ENCODE results near the gene NUAK1. TPM values are rescaled to one million over a fixed set of nuclear protein-coding genes. Genes with fewer than 3 reads are reported as not detected.

Gene NUAK1
- total RNA-seq, 1 experiment from 2014 or later = 7.9 TPM

GRCh38 chr12:106133136-106134087 lies 5.3 kb downstream of the NUAK1 start:
- no peak overlapping the region for H3K4me3 ChIP-seq
- H3K4me1 ChIP-seq (replicated peaks; ENCODE audit: insufficient read depth) = peaks cover 71% of the 10 kb centered on the region
- H3K4me2 ChIP-seq = peak overlapping the region; percentile 80
- peaks cover 10% of the 10 kb centered on the region; the same call in 1 of the 2 replicates for H3F3A ChIP-seq (ENCODE audit: insufficient read depth, low read depth)
- H3K36me3 ChIP-seq (ENCODE audit: low read depth) = no peaks in the 10 kb centered on the region
- TF ChIP-seq CTCF (conservative IDR thresholded peaks at IDR 0.05) (no peak), EZH2 (IDR thresholded peaks at IDR 0.05; ENCODE audit: low read depth) (no peak)
- H3K27ac ChIP-seq = peak overlapping the region; percentile 63
- ChIA-PET POLR2A (ENCODE audit: unreplicated experiment) (interaction anchor here (0.7 kb wide), 1 partner anchor 688 kb away, joined by 3 read pairs; no protein-coding TSS in a partner anchor), CTCF (interaction anchor here (0.7 kb wide), 1 partner anchor 713 kb away, joined by 3 read pairs; no protein-coding TSS in a partner anchor)
- intact Hi-C loops (cut with micrococcal nuclease; ENCODE audit: unreplicated experiment) = loop anchor here (2.0 to 10.0 kb wide), 3 partner anchors 103 to 571 kb away; partner anchors contain the start of gene TCP11L2
- H4K20me1 ChIP-seq (ENCODE audit: insufficient read depth) = no peaks in the 10 kb centered on the region
- no peak overlapping the region for H2AFZ ChIP-seq
- peaks cover 100% of the 10 kb centered on the region for H3K79me2 ChIP-seq (ENCODE audit: low read depth)
- no TSS peak for BruUV-seq (replicated peaks)
- DNase-seq = peak; percentile 39 to 83
- no peaks in the 10 kb centered on the region for H3K9me2 ChIP-seq (ENCODE audit: insufficient read depth)
- H3K27me3 ChIP-seq (ENCODE audit: insufficient read depth, low read depth) = no peaks in the 10 kb centered on the region
- H3K9me3 ChIP-seq (ENCODE audit: insufficient read depth, low read depth) = no peaks in the 10 kb centered on the region

- intact Hi-C loops (cut with micrococcal nuclease; ENCODE audit: unreplicated experiment) = loop anchor here (2.0 to 10.0 kb wide), 3 partner anchors 102 to 570 kb away; partner anchors contain the start of gene TCP11L2
- ChIA-PET CTCF (no interaction called here), POLR2A (ENCODE audit: unreplicated experiment) (interaction anchor here (0.5 to 0.7 kb wide), 3 partner anchors 25 to 687 kb away, joined by 3 to 4 read pairs (median 4); no protein-coding TSS in a partner anchor)
- Histone ChIP-seq H3K36me3 (ENCODE audit: low read depth) (no peaks in the 10 kb centered on the region), H2AFZ (no peak overlapping the region), H3K4me3 (no peak overlapping the region), H4K20me1 (ENCODE audit: insufficient read depth) (no peaks in the 10 kb centered on the region), H3K9me2 (ENCODE audit: insufficient read depth) (no peaks in the 10 kb centered on the region), H3F3A (ENCODE audit: insufficient read depth, low read depth) (peaks cover 17% of the 10 kb centered on the region; the same call in 1 of the 2 replicates), H3K9me3 (ENCODE audit: insufficient read depth, low read depth) (no peaks in the 10 kb centered on the region), H3K79me2 (ENCODE audit: low read depth) (peaks cover 100% of the 10 kb centered on the region), H3K4me2 (peak overlapping the region; percentile 80), H3K4me1 (replicated peaks; ENCODE audit: insufficient read depth) (peaks cover 78% of the 10 kb centered on the region), H3K27ac (peak overlapping the region; percentile 24), H3K27me3 (ENCODE audit: insufficient read depth, low read depth) (no peaks in the 10 kb centered on the region)
- no peak for TF ChIP-seq CTCF (conservative IDR thresholded peaks at IDR 0.05)
- no peak for TF ChIP-seq EZH2 (IDR thresholded peaks at IDR 0.05; ENCODE audit: low read depth)
- no peak for DNase-seq
- BruUV-seq (replicated peaks) = no TSS peak
Measured at GRCh38 chr12:106132175-106133135, 6.3 kb downstream of the NUAK1 start.

GRCh38 chr12:106131676-106132075 lies 7.1 kb downstream of the NUAK1 start:
- CTCF ChIA-PET = no interaction called here
- BruUV-seq (replicated peaks) = no TSS peak
- POLR2A ChIA-PET (ENCODE audit: unreplicated experiment) = no interaction called here

More at GRCh38 chr12:106131676-106132075, 7.1 kb downstream of the NUAK1 start:
- H3K27me3 ChIP-seq (ENCODE audit: insufficient read depth, low read depth) = no peaks in the 10 kb centered on the region
- H3K9me3 ChIP-seq (ENCODE audit: insufficient read depth, low read depth) = no peaks in the 10 kb centered on the region
- H2AFZ ChIP-seq = no peak overlapping the region
- no peaks in the 10 kb centered on the region for H3K36me3 ChIP-seq (ENCODE audit: low read depth)
- no peak overlapping the region for H3K4me3 ChIP-seq
- H3K4me2 ChIP-seq = no peak overlapping the region
- no peak for DNase-seq
- peaks cover 78% of the 10 kb centered on the region for H3K4me1 ChIP-seq (replicated peaks; ENCODE audit: insufficient read depth)
- TF ChIP-seq EZH2 (IDR thresholded peaks at IDR 0.05; ENCODE audit: low read depth) (no peak), CTCF (conservative IDR thresholded peaks at IDR 0.05) (no peak)
- peaks cover 3% of the 10 kb centered on the region; the same call in 1 of the 2 replicates for H4K20me1 ChIP-seq (ENCODE audit: insufficient read depth)
- intact Hi-C loops (cut with micrococcal nuclease; ENCODE audit: unreplicated experiment) = loop anchor here (2.0 to 10.0 kb wide), 3 partner anchors 101 to 569 kb away; partner anchors contain the start of gene TCP11L2
- peaks cover 25% of the 10 kb centered on the region for H3F3A ChIP-seq (ENCODE audit: insufficient read depth, low read depth)
- H3K79me2 ChIP-seq (ENCODE audit: low read depth) = peaks cover 100% of the 10 kb centered on the region
- no peak overlapping the region for H3K27ac ChIP-seq
- H3K9me2 ChIP-seq (ENCODE audit: insufficient read depth) = no peaks in the 10 kb centered on the region
